Endothelial cell (in vitro differentiated cells): ENCODE data around the gene PRR5. TPM values are rescaled to one million over a fixed set of nuclear protein-coding genes. Genes with fewer than 3 reads are reported as not detected.
"Not testable (repeated sequence)": the region's sequence is repeated elsewhere in the genome, so short reads cannot be mapped to it uniquely, and the experiment has no call there.

Experiments used
- DNase-seq: peaks from one replicate; pipeline ENCODE4 v3.0.0; 2021; ENCODE audit warnings: low spot score
- H3K27ac Mint-ChIP-seq: one replicate; pipeline ENCODE4 v1.8.0; 2021; ENCODE audit warnings: mixed read lengths, inconsistent platforms; ENCODE audit not compliant: unreplicated experiment
- H3K27me3 Mint-ChIP-seq: one replicate; pipeline ENCODE4 v1.8.0; 2021; ENCODE audit warnings: mild to moderate bottlenecking, moderate library complexity, mixed read lengths, inconsistent platforms; ENCODE audit not compliant: unreplicated experiment
- H3K36me3 Mint-ChIP-seq: one replicate; pipeline ENCODE4 v1.8.0; 2021; ENCODE audit warnings: mild to moderate bottlenecking, low read depth, mixed read lengths, inconsistent platforms; ENCODE audit not compliant: unreplicated experiment
- H3K4me1 Mint-ChIP-seq: one replicate; pipeline ENCODE4 v1.8.0; 2021; ENCODE audit warnings: mild to moderate bottlenecking, mixed read lengths, inconsistent platforms; ENCODE audit not compliant: unreplicated experiment
- H3K4me3 Mint-ChIP-seq: one replicate; pipeline ENCODE4 v1.8.0; 2021; ENCODE audit warnings: mild to moderate bottlenecking, mixed read lengths, inconsistent platforms; ENCODE audit not compliant: unreplicated experiment
- H3K9me3 Mint-ChIP-seq: one replicate; pipeline ENCODE4 v1.8.0; 2021; ENCODE audit warnings: mixed read lengths, inconsistent platforms; ENCODE audit not compliant: unreplicated experiment
- CTCF ChIP-seq: fragments of 200-600 bp; sonication (generic); IDR thresholded peaks from one replicate; pipeline ENCODE4 v1.5.0; 2021; ENCODE audit warnings: antibody characterized with exemption; ENCODE audit not compliant: unreplicated experiment
- total RNA-seq: library from RNA; stranded (reverse); fragmentation: NEBNext Ultra II Directional; extraction: Animal tissue kit (Norgen Biotek cat#: 25700); gene quantifications from one replicate; pipeline ENCODE4 v1.2.1, GENCODE V29; 2021; ENCODE audit not compliant: unreplicated experiment

The PRR5 gene
- total RNA-seq, 1 donor from 2014 or later: 40.5 TPM

- Mint-ChIP-seq H3K36me3 (no peaks in the 10 kb centered on the region), H3K27me3 (peaks cover 18% of the 10 kb centered on the region), H3K4me3 (no peak overlapping the region), H3K9me3 (no peaks in the 10 kb centered on the region), H3K4me1 (no peaks in the 10 kb centered on the region), H3K27ac (no peak overlapping the region)
- TF ChIP-seq CTCF: no peak
- DNase-seq: no peak
These were observed 38.3 kb downstream of the PRR5 start for GRCh38 chr22:44740307-44740706.

- no peak for DNase-seq
- H3K9me3 Mint-ChIP-seq: no peaks in the 10 kb centered on the region
- H3K27me3 Mint-ChIP-seq: peaks cover 20% of the 10 kb centered on the region
- no peaks in the 10 kb centered on the region for H3K36me3 Mint-ChIP-seq
- no peak overlapping the region for H3K4me3 Mint-ChIP-seq
- H3K27ac Mint-ChIP-seq: no peak overlapping the region
- no peaks in the 10 kb centered on the region for H3K4me1 Mint-ChIP-seq
- TF ChIP-seq CTCF: no peak
These were observed 39.9 kb downstream of the PRR5 start for GRCh38 chr22:44741929-44742328.

GRCh38 chr22:44743247-44743646, 41.2 kb downstream of the PRR5 start:
- H3K36me3 Mint-ChIP-seq: no peaks in the 10 kb centered on the region
- H3K27ac Mint-ChIP-seq: no peak overlapping the region
- no peak for TF ChIP-seq CTCF
- no peak for DNase-seq
- peaks cover 22% of the 10 kb centered on the region for H3K27me3 Mint-ChIP-seq
- H3K4me3 Mint-ChIP-seq: no peak overlapping the region
- H3K4me1 Mint-ChIP-seq: no peaks in the 10 kb centered on the region
- H3K9me3 Mint-ChIP-seq: no peaks in the 10 kb centered on the region

- Mint-ChIP-seq H3K27ac (no peak overlapping the region), H3K9me3 (no peaks in the 10 kb centered on the region), H3K27me3 (peaks cover 22% of the 10 kb centered on the region), H3K36me3 (no peaks in the 10 kb centered on the region), H3K4me3 (peak overlapping the region; percentile 17), H3K4me1 (no peaks in the 10 kb centered on the region)
- TF ChIP-seq CTCF: no peak
- no peak for DNase-seq
These were observed 41.8 kb downstream of the PRR5 start for GRCh38 chr22:44743804-44744211.

- DNase-seq: no peak
- H3K36me3 Mint-ChIP-seq: no peaks in the 10 kb centered on the region
- H3K4me1 Mint-ChIP-seq: no peaks in the 10 kb centered on the region
- no peak overlapping the region for H3K4me3 Mint-ChIP-seq
- H3K9me3 Mint-ChIP-seq: no peaks in the 10 kb centered on the region
- H3K27me3 Mint-ChIP-seq: peaks cover 22% of the 10 kb centered on the region
- TF ChIP-seq CTCF: no peak
- no peak overlapping the region for H3K27ac Mint-ChIP-seq
These were observed 44.1 kb downstream of the PRR5 start for GRCh38 chr22:44745853-44746789.

GRCh38 chr22:44747784-44748127, 45.8 kb downstream of the PRR5 start:
- not testable (repeated sequence) for H3K36me3 Mint-ChIP-seq, DNase-seq, H3K4me3 Mint-ChIP-seq, H3K9me3 Mint-ChIP-seq, H3K27ac Mint-ChIP-seq, H3K4me1 Mint-ChIP-seq
- peaks cover 16% of the 10 kb centered on the region for H3K27me3 Mint-ChIP-seq
